GM12878 (cell line): Measurements from ENCODE around the gene CA14.

Source experiments
- CBFB ChIP-seq: IDR thresholded peaks from 2 replicates; pipeline ENCODE4 v1.6.1; 2016; ENCODE audit warnings: antibody characterized with exemption, low read depth
- EP300 ChIP-seq, 2 experiments: fragments of 150-350 bp in 1 of 2; IDR thresholded peaks; 2 replicates each; pipeline ENCODE4 v1.6.1; 2011 to 2012; ENCODE audit warnings: low read depth in 2 of 2, low read length in 2 of 2, borderline replicate concordance in 1 of 2, improper control_type of control experiment in 1 of 2, inconsistent platforms in 1 of 2; ENCODE audit not compliant: control insufficient read depth in 1 of 2
- ESRRA ChIP-seq: IDR thresholded peaks from 2 replicates; pipeline ENCODE4 v1.6.1; 2012; ENCODE audit warnings: mild to moderate bottlenecking, low read length, improper control_type of control experiment
- PAX5 ChIP-seq: IDR thresholded peaks from 2 replicates; pipeline ENCODE4 v1.6.1; 2011; ENCODE audit warnings: low read depth, low read length, borderline replicate concordance
- RELA ChIP-seq: fragments of 450-650 bp; IDR thresholded peaks from 2 replicates; pipeline ENCODE4 v1.8.0; 2014; ENCODE audit warnings: borderline replicate concordance; ENCODE audit not compliant: partially characterized antibody
- SP1 ChIP-seq: IDR thresholded peaks from one replicate; pipeline ENCODE4 v1.6.1; 2011; ENCODE audit warnings: low read depth, low read length
- TF ChIP-seq, protein P1 (sequence below), 3 experiments: IDR thresholded peaks in 2 of 3; conservative IDR thresholded peaks in 1 of 3; 2 replicates each; pipeline ENCODE4 v1.5.1; 2011; ENCODE audit warnings: low read depth in 3 of 3, low read length in 3 of 3, mild to moderate bottlenecking in 3 of 3, control low read depth in 2 of 3, moderate library complexity in 2 of 3, inconsistent platforms in 1 of 3, mixed read lengths in 1 of 3; ENCODE audit not compliant: control insufficient read depth in 2 of 3, insufficient read depth in 1 of 3; ENCODE audit errors: extremely low read depth in 1 of 3
- TF ChIP-seq, protein P2 (sequence below): IDR thresholded peaks from 2 replicates; pipeline ENCODE4 v1.6.1; 2011; ENCODE audit warnings: mild to moderate bottlenecking, low read depth, low read length, moderate library complexity; ENCODE audit not compliant: insufficient replicate concordance

DNA sequence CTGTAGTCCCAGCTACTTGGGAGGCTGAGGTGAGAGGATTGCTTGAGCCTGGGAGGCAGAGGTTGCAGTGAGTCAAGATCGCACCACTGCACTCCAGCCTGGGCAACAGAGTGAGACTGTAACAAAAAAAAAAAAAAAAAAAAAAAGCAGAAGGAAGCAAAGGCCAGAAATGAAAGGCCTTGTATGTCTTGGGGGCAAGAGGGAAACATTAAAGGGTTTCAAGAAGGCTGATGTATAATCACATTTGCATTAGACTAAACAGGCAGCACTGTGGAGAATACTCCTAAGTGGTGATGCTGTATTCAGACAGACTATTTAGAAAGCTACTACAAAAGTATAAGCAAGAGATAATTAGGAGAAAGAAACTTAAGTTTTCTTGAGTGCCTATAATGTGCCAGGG lies 32.0 kb upstream of the CA14 start:
- TF ChIP-seq SP1 (no peak), EP300 (IDR thresholded peaks at IDR 0.05; ENCODE audit: borderline replicate concordance in 1 of 2, control insufficient read depth in 1 of 2, low read depth in 2 of 2, low read length in 2 of 2) (no peak), PAX5 (no peak), RELA (no peak), CBFB (no peak), ESRRA (no peak)
- TF ChIP-seq, protein P1, sequence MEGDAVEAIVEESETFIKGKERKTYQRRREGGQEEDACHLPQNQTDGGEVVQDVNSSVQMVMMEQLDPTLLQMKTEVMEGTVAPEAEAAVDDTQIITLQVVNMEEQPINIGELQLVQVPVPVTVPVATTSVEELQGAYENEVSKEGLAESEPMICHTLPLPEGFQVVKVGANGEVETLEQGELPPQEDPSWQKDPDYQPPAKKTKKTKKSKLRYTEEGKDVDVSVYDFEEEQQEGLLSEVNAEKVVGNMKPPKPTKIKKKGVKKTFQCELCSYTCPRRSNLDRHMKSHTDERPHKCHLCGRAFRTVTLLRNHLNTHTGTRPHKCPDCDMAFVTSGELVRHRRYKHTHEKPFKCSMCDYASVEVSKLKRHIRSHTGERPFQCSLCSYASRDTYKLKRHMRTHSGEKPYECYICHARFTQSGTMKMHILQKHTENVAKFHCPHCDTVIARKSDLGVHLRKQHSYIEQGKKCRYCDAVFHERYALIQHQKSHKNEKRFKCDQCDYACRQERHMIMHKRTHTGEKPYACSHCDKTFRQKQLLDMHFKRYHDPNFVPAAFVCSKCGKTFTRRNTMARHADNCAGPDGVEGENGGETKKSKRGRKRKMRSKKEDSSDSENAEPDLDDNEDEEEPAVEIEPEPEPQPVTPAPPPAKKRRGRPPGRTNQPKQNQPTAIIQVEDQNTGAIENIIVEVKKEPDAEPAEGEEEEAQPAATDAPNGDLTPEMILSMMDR (IDR thresholded peaks at IDR 0.05 in 2 of 3, conservative IDR thresholded peaks at IDR 0.05 in 1 of 3; ENCODE audit: control insufficient read depth in 2 of 3, extremely low read depth in 1 of 3, insufficient read depth in 1 of 3, low read depth in 3 of 3, low read length in 3 of 3) = no peak
- TF ChIP-seq, protein P2, sequence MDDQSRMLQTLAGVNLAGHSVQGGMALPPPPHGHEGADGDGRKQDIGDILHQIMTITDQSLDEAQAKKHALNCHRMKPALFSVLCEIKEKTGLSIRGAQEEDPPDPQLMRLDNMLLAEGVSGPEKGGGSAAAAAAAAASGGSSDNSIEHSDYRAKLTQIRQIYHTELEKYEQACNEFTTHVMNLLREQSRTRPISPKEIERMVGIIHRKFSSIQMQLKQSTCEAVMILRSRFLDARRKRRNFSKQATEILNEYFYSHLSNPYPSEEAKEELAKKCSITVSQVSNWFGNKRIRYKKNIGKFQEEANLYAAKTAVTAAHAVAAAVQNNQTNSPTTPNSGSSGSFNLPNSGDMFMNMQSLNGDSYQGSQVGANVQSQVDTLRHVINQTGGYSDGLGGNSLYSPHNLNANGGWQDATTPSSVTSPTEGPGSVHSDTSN = no peak
